ENCODE data around the gene MED13L. TPM values are rescaled to one million over a fixed set of nuclear protein-coding genes. Genes with fewer than 3 reads are reported as not detected.
"Not testable (repeated sequence)": the region's sequence is repeated elsewhere in the genome, so short reads cannot be mapped to it uniquely, and the experiment has no call there.

Gene MED13L
- total RNA-seq, 1 donor from 2014 or later, result 79.3 TPM

DNA sequence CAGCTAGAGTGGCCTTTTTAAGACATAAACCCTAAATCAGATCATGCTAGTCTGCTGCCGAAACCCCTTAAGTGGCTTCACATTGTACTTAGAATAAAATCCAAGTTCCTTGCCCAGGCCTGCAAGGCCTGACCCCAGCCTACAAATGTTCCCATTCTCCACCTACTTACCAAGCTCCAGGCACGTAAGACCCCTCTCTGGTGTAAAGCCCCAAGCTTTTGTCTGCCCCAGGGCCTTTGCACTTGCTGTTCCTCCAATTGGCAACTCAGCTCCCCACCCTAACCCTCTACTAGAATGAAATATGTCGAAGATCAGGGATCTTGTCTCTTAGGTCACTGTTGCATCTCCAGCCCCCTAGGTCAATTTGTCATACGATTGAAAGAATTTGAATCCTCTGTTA lies 27.1 kb upstream of the MED13L start:
- intact Hi-C loops (cut with micrococcal nuclease), result no loop called here

- intact Hi-C loops (cut with micrococcal nuclease), result no loop called here
Observed at GRCh38 chr12:116303929-116304328, 26.4 kb upstream of the MED13L start.

GRCh38 chr12:116303066-116303465 lies 25.6 kb upstream of the MED13L start:
- intact Hi-C loops (cut with micrococcal nuclease), result no loop called here

GRCh38 chr12:116302166-116303058 lies 24.9 kb upstream of the MED13L start:
- intact Hi-C loops (cut with micrococcal nuclease), result no loop called here

GRCh38 chr12:116301621-116302020 lies 24.1 kb upstream of the MED13L start:
- intact Hi-C loops (cut with micrococcal nuclease), result no loop called here

DNA sequence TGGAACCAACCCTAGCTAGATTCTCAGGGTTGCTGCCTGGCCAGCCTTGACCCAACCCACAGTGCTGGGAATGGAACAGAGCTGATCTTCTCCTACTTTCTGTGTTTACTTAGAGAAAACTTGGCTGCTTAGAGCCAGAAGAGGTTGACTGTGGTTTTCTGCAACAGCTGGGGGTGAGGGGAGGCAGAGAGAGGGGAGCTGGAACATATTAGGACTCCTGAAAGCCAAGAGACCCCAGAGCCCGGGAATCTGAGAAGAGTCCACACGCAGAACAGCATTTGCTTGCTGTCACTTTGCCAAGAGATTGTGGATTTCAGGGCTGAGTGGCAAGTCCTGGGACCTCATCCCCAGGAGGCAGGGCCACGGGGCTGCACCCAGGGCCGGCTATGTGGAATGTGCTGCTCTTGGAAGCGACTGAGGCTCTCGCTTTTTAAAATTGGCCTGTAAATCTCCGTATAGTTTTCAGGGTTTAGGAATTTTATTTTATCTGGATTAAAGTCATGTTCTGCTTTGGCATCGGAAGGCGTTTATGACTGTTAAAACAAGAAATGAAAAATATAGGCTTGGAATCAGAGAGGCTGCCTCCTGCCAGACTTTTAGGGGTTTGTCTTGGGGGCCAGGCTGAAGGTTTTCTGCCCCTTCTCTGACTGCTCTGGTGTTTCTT lies 22.3 kb upstream of the MED13L start:
- intact Hi-C loops (cut with micrococcal nuclease), result no loop called here

- intact Hi-C loops (cut with micrococcal nuclease), result no loop called here
Observed at GRCh38 chr12:116299064-116299463, 21.6 kb upstream of the MED13L start.

- intact Hi-C loops (cut with micrococcal nuclease), result no loop called here
Observed at GRCh38 chr12:116298578-116298977, 21.1 kb upstream of the MED13L start.

GRCh38 chr12:116297224-116297834 lies 19.8 kb upstream of the MED13L start:
- intact Hi-C loops (cut with micrococcal nuclease), result no loop called here

DNA sequence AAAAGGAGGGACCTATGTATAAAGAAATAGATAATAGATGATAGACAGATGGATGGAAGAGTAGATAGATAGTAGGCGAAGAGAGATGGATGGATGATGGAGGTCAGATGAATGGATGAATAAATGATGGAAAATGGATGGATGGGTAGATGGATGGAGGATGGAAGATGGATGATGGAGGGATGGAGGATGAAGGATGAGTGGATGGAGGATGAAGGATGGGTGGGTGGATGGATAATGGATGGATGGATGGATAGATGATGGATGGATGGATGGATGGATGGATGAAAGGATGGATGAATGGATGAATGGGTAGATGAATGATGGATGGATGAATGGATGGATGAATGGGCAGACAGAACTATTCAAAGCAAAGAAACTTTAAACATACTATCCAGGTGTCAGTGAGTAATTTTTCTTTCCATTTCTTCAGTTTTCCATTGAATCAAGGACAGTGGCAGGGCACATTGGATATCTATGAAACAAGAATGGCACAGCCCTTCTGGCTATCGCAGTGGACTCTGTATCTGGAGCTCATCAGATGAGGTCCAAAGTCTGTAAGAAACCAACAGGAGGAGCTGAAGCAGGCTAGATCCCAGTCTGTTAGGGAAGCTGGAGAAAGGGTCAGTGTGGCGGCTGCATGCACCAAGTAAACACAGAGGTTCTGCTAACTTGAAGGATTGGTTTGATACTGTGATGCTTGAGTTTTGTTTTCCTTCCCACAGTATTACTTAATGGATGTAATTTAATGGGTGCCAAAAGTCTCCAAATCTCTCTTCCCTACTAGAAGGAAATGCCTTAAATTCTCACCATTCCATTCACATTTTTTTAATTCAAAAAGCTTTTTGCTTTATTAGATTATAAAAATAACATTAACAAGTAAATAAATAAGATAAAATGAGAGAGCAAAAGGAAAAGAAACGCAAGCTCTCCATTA lies 18.1 kb upstream of the MED13L start:
- intact Hi-C loops (cut with micrococcal nuclease), result no loop called here

DNA sequence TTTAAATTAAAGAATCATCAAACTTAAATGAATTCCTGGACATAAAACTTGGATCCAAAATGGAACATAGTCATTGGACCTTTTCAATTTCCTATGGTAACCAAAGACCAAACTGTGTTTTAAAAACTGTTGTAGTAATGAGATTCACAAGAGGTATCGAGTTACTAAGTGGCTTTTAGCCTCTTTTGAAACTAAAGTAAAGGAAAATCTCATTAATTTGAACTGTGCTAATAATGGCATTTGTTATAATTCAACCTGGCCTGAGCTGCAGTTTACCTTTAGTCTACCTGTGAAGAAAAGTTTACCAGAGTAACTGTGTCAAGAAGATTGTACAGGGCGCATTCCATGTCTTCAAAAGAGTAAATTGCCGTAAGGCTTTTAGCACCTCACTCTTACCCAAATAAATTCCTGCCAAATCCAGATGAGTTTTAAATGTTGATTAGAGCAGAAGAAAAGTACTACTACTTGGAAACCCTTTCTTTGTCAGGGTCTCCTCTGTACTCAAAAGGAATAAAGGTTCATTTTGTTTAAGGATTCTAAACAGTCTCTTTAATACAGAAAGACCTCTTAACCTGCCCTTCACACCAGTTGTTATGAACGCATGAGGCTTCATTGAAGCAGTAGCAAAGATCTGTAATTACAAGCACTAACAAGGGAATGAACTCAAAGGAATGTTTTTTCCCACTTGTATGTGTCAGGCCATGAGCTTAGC lies 17.1 kb upstream of the MED13L start:
- intact Hi-C loops (cut with micrococcal nuclease), result no loop called here

GRCh38 chr12:116293687-116294453 lies 16.4 kb upstream of the MED13L start:
- intact Hi-C loops (cut with micrococcal nuclease), result no loop called here

DNA sequence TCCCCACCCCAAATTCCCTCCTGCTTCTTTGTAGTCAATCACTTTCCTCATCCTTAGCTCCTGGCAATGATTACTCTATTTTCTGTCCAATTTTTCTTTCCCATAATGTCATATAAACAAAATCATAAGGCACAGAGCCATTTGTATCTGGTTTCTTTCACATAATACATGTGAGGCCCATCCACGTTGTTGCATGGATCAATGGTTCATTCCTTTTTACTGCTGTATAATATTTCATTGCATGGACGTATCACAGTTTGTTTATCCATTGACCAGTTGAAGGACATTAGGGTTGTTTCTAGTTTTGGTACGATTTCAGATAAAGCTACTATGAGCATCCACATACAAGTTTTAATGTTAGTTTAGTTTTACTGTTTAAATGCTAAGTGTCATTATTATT lies 13.7 kb upstream of the MED13L start:
- intact Hi-C loops (cut with micrococcal nuclease), result no loop called here

DNA sequence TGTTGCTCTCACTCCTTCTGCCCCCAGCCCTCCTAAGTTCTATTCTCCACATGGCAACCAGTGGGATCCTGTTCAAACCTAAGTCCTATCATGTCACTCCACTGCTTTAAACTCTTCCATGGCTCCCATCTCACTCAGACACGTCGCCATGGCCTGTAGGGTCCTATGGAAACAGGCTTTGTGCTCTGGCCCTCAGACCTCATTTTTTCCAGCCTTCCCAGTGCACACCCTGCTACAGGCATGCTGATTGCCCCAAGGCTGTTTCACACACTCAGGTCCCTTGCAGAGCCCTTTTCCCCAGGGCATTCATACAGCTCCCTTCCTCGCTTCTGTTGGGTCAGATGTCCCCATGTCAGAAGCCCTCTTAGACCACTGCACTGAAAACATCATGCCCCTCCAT lies 11.2 kb upstream of the MED13L start:
- intact Hi-C loops (cut with micrococcal nuclease), result no loop called here

- intact Hi-C loops (cut with micrococcal nuclease), result no loop called here
Observed at GRCh38 chr12:116287842-116288301, 10.4 kb upstream of the MED13L start.

GRCh38 chr12:116284396-116284795 lies 6.9 kb upstream of the MED13L start:
- intact Hi-C loops (cut with micrococcal nuclease), result no loop called here

DNA sequence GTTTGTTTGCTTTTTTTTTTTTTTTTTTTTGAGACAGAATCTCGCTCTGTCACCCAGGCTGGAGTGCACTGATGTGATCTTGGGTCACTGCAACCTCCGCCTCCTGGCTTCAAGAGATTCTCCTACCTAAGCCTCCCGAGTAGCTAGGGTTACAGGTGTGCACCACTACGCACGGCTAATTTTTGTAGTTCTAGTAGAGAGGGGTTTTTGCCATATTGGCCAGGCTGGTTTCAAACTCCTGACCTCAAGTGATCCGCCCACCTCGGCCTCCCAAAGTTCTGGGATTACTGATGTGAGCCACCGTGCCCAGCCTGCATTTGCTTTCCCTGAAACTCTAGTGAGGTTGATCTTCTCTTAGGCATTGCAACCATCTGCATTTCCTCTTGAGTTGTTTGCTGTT lies 6.4 kb upstream of the MED13L start:
- intact Hi-C loops (cut with micrococcal nuclease), result not testable (repeated sequence)

DNA sequence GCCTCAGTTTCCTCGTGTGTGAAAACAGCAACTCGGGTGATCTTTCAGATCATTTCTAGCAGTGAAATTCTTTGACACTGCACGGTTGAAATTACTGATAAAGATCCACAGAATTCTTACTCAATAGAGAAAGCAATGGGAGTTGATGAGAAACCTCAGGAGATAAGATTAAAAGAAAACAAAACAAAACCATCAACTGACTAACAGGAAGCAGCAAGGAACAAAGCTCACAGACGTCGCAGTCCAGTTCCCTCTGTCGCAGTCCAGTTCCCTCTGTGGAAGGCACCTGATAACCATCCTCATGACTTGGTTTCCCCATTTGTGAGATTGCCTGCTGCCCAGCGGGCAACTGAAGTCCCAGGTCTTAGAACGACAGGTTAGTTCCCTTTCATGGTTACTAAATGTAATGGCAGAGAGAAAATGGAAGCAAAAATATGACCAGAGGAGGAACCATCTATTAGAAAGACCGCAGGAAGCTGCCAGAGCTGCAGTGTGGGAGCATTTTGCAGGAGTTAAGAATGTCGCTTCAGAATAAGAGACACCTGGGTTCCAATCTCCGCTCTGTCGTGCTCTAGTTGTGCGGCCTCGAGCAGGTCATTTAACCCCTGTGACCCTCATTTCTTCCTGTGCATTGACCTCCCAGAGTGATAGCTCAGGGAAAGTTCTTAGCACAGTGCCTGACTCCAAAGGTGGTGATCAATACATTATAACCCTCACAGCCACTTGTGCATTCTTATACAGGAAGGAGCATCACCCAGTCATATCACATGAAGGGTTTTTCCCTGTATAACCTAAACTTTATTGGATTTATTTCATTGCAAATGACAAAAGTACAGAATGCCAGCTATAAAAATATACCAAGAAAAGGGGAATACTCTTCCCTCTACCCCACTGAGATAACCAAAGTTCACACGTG lies 5.1 kb upstream of the MED13L start:
- intact Hi-C loops (cut with micrococcal nuclease), result no loop called here
